Loucy (cell line): ENCODE measurements around the gene CTTNBP2.

Experiments
- H2AFZ ChIP-seq: fragments of 200-600 bp; sonication (generic); 2 replicates; pipeline ENCODE4 v1.6.0; 2016; ENCODE audit warnings: antibody characterized with exemption, mild to moderate bottlenecking, low read length, moderate library complexity
- H3F3A ChIP-seq: fragments of 200-600 bp; 2 replicates; pipeline ENCODE4 v1.6.0; 2016; ENCODE audit warnings: antibody characterized with exemption, low read depth, mild to moderate bottlenecking
- H3K27me3 ChIP-seq: fragments of 200-600 bp; sonication (generic); 2 replicates; pipeline ENCODE4 v1.6.1; 2014; ENCODE audit warnings: low read length, mild to moderate bottlenecking; ENCODE audit not compliant: insufficient read depth, poor library complexity, severe bottlenecking
- H3K36me3 ChIP-seq: fragments of 200-600 bp; sonication (generic); 2 replicates; pipeline ENCODE4 v1.6.1; 2016; ENCODE audit warnings: low read length; ENCODE audit not compliant: insufficient read depth
- H3K4me1 ChIP-seq: fragments of 200-600 bp; sonication (generic); 2 replicates; pipeline ENCODE4 v1.5.1; 2014; ENCODE audit warnings: low read length, mild to moderate bottlenecking; ENCODE audit not compliant: insufficient read depth, poor library complexity, severe bottlenecking
- H3K4me2 ChIP-seq: fragments of 200-600 bp; sonication (generic); 2 replicates; pipeline ENCODE4 v1.6.0; 2014; ENCODE audit warnings: antibody characterized with exemption, low read length, low read depth, mild to moderate bottlenecking; ENCODE audit not compliant: poor library complexity, severe bottlenecking
- H3K4me3 ChIP-seq: fragments of 200-600 bp; sonication (generic); 2 replicates; pipeline ENCODE4 v1.5.1; 2014; ENCODE audit warnings: low read length, mild to moderate bottlenecking, mixed read lengths; ENCODE audit not compliant: poor library complexity, severe bottlenecking
- H3K79me2 ChIP-seq: fragments of 200-600 bp; sonication (generic); 2 replicates; pipeline ENCODE4 v1.6.1; 2014; ENCODE audit warnings: low read length; ENCODE audit not compliant: insufficient read depth
- H3K9ac ChIP-seq: fragments of 200-600 bp; sonication (generic); 2 replicates; pipeline ENCODE4 v1.6.0; 2014; ENCODE audit warnings: mild to moderate bottlenecking, low read depth, low read length, moderate library complexity; ENCODE audit not compliant: poor library complexity, severe bottlenecking
- H3K9me2 ChIP-seq: fragments of 200-600 bp; sonication (generic); replicated peaks from 2 replicates; pipeline ENCODE4 v1.6.1; 2016; ENCODE audit warnings: low read depth, low read length, mixed read lengths
- H3K9me3 ChIP-seq: fragments of 200-600 bp; sonication (generic); 2 replicates; pipeline ENCODE4 v1.6.1; 2014; ENCODE audit warnings: mild to moderate bottlenecking, antibody characterized with exemption, low read length, low read depth; ENCODE audit not compliant: insufficient read depth
- H4K20me1 ChIP-seq: fragments of 200-600 bp; sonication (generic); 2 replicates; pipeline ENCODE4 v1.6.0; 2014; ENCODE audit warnings: antibody characterized with exemption, low read length, mild to moderate bottlenecking; ENCODE audit not compliant: insufficient read depth, poor library complexity, severe bottlenecking
- CTCF ChIP-seq: fragments of 200-600 bp; sonication (generic); conservative IDR thresholded peaks from 2 replicates; pipeline ENCODE4 v1.5.1; 2014; ENCODE audit warnings: mild to moderate bottlenecking, antibody characterized with exemption, low read length
- EZH2phosphoT487 ChIP-seq: fragments of 200-600 bp; IDR thresholded peaks from 2 replicates; pipeline ENCODE4 v1.6.1; 2018; ENCODE audit warnings: antibody characterized with exemption, mild to moderate bottlenecking, moderate library complexity, borderline replicate concordance

CTTNBP2 gene

GRCh38 chr7:117819558-117819957 is 53.7 kb downstream of the CTTNBP2 start:
- H3K9me2 ChIP-seq = no peaks in the 10 kb centered on the region
- H3K9me3 ChIP-seq = no peaks in the 10 kb centered on the region
- peaks cover 5% of the 10 kb centered on the region for H3K27me3 ChIP-seq
- H3K4me3 ChIP-seq = no peak overlapping the region
- no peak overlapping the region for H3K9ac ChIP-seq
- H3F3A ChIP-seq = no peaks in the 10 kb centered on the region
- H2AFZ ChIP-seq = no peak overlapping the region
- no peaks in the 10 kb centered on the region for H3K4me1 ChIP-seq
- TF ChIP-seq CTCF (no peak), EZH2phosphoT487 (no peak)
- no peak overlapping the region for H3K4me2 ChIP-seq
- H3K79me2 ChIP-seq = no peaks in the 10 kb centered on the region
- no peaks in the 10 kb centered on the region for H4K20me1 ChIP-seq
- no peaks in the 10 kb centered on the region for H3K36me3 ChIP-seq

- H3K9me3 ChIP-seq = no peaks in the 10 kb centered on the region
- no peak overlapping the region for H2AFZ ChIP-seq
- H3K4me1 ChIP-seq = no peaks in the 10 kb centered on the region
- H3K9ac ChIP-seq = no peak overlapping the region
- H4K20me1 ChIP-seq = no peaks in the 10 kb centered on the region
- H3K27me3 ChIP-seq = peaks cover 5% of the 10 kb centered on the region
- no peak overlapping the region for H3K4me2 ChIP-seq
- no peaks in the 10 kb centered on the region for H3K79me2 ChIP-seq
- no peaks in the 10 kb centered on the region for H3K36me3 ChIP-seq
- H3F3A ChIP-seq = no peaks in the 10 kb centered on the region
- no peaks in the 10 kb centered on the region for H3K9me2 ChIP-seq
- TF ChIP-seq CTCF (no peak), EZH2phosphoT487 (no peak)
- H3K4me3 ChIP-seq = no peak overlapping the region
These were observed 55.0 kb downstream of the CTTNBP2 start for GRCh38 chr7:117818232-117818631.

- no peak for TF ChIP-seq CTCF
- TF ChIP-seq EZH2phosphoT487 = no peak
- no peaks in the 10 kb centered on the region for H3K9me2 ChIP-seq
- H3K79me2 ChIP-seq = no peaks in the 10 kb centered on the region
- peaks cover 5% of the 10 kb centered on the region for H3K27me3 ChIP-seq
- no peak overlapping the region for H2AFZ ChIP-seq
- no peak overlapping the region for H3K9ac ChIP-seq
- H4K20me1 ChIP-seq = no peaks in the 10 kb centered on the region
- no peaks in the 10 kb centered on the region for H3K36me3 ChIP-seq
- H3K4me1 ChIP-seq = no peaks in the 10 kb centered on the region
- no peaks in the 10 kb centered on the region for H3F3A ChIP-seq
- H3K9me3 ChIP-seq = no peaks in the 10 kb centered on the region
- no peak overlapping the region for H3K4me2 ChIP-seq
- no peak overlapping the region for H3K4me3 ChIP-seq
These were observed 56.5 kb downstream of the CTTNBP2 start for GRCh38 chr7:117816727-117817126.
